GM12878 (cell line): ENCODE results near the gene CD2BP2. TPM values are rescaled to one million over a fixed set of nuclear protein-coding genes. Genes with fewer than 3 reads are reported as not detected.

ENCODE experiments used
- DPF2 ChIP-seq: fragments of 450-650 bp; IDR thresholded peaks from 2 replicates; pipeline ENCODE4 v1.6.1; 2017; ENCODE audit warnings: mild to moderate bottlenecking
- ESRRA ChIP-seq: IDR thresholded peaks from 2 replicates; pipeline ENCODE4 v1.6.1; 2012; ENCODE audit warnings: mild to moderate bottlenecking, low read length, improper control_type of control experiment
- FOXM1 ChIP-seq: IDR thresholded peaks from 2 replicates; pipeline ENCODE4 v1.6.1; 2012; ENCODE audit warnings: low read depth, mild to moderate bottlenecking, inconsistent platforms, low read length, moderate library complexity
- GABPA ChIP-seq: IDR thresholded peaks from 2 replicates; pipeline ENCODE4 v1.6.1; 2014; ENCODE audit warnings: antibody characterized with exemption, low read depth, mild to moderate bottlenecking, inconsistent platforms
- MEF2A ChIP-seq: IDR thresholded peaks from 2 replicates; pipeline ENCODE4 v1.6.1; 2011; ENCODE audit warnings: low read depth, mild to moderate bottlenecking, low read length, moderate library complexity; ENCODE audit not compliant: insufficient read depth
- MEF2B ChIP-seq: fragments of 450-650 bp; IDR thresholded peaks from 2 replicates; pipeline ENCODE4 v1.6.1; 2018; ENCODE audit warnings: mild to moderate bottlenecking, moderate library complexity; ENCODE audit not compliant: partially characterized antibody, poor library complexity, severe bottlenecking
- MTA3 ChIP-seq: IDR thresholded peaks from 2 replicates; pipeline ENCODE4 v1.6.1; 2012; ENCODE audit warnings: low read length, inconsistent platforms, borderline replicate concordance
- NFXL1 ChIP-seq: fragments of 450-650 bp; IDR thresholded peaks from 2 replicates; pipeline ENCODE4 v1.6.1; 2017; ENCODE audit warnings: antibody characterized with exemption, mild to moderate bottlenecking, borderline replicate concordance
- POLR2AphosphoS5 ChIP-seq: IDR thresholded peaks from 2 replicates; pipeline ENCODE4 v1.6.1; 2011; ENCODE audit warnings: mild to moderate bottlenecking, low read length, inconsistent platforms
- POU2F2 ChIP-seq: IDR thresholded peaks from 3 replicates; pipeline ENCODE4 v1.6.1; 2011; ENCODE audit warnings: low read depth, mild to moderate bottlenecking, low read length, borderline replicate concordance
- RCOR1 ChIP-seq: conservative IDR thresholded peaks from 2 replicates; pipeline ENCODE4 v1.6.1; 2012; ENCODE audit warnings: low read depth, low read length, improper control_type of control experiment
- RELA ChIP-seq: fragments of 450-650 bp; IDR thresholded peaks from 2 replicates; pipeline ENCODE4 v1.8.0; 2014; ENCODE audit warnings: borderline replicate concordance; ENCODE audit not compliant: partially characterized antibody
- SP1 ChIP-seq: IDR thresholded peaks from one replicate; pipeline ENCODE4 v1.6.1; 2011; ENCODE audit warnings: low read depth, low read length
- SREBF1 ChIP-seq: IDR thresholded peaks from 2 replicates; pipeline ENCODE4 v1.6.1; 2012; ENCODE audit warnings: mild to moderate bottlenecking, low read length
- SREBF2 ChIP-seq: IDR thresholded peaks from 2 replicates; pipeline ENCODE4 v1.6.1; 2012; ENCODE audit warnings: mild to moderate bottlenecking, low read length
- ZNF207 ChIP-seq: fragments of 450-650 bp; IDR thresholded peaks from 2 replicates; pipeline ENCODE4 v1.6.1; 2014; ENCODE audit warnings: antibody characterized with exemption, mild to moderate bottlenecking, borderline replicate concordance
- ZNF274 ChIP-seq: IDR thresholded peaks from one replicate; pipeline ENCODE4 v1.8.0; 2011; ENCODE audit not compliant: insufficient read length, insufficient read depth
- polyA plus RNA-seq, 11 experiments: library from polyadenylated mRNA; depleted of rRNA in 4 of 11; unstranded in 6 of 11; stranded (reverse) in 5 of 11; fragments of >200 nt; fragmentation: Nextera tagmentation in 4 of 11; fragmentation: Illumina TruSeq in 1 of 11; extraction: Ambion mirVana in 4 of 11; extraction: Trizol in 1 of 11; gene quantifications; 1 replicate in 1 of 11; 2 replicates in 10 of 11; pipeline versions ENCODE4 v1.2.1 to v1.2.3, GENCODE V29; 2011 to 2016; ENCODE audit warnings: inconsistent platforms in 2 of 11, missing spikeins in 2 of 11, low read depth in 1 of 11
- total RNA-seq, 4 experiments: library from RNA; depleted of rRNA in 3 of 4; stranded (reverse); fragments of >200 nt in 3 of 4; fragmentation: Illumina TruSeq in 1 of 4; extraction: Trizol in 1 of 4; gene quantifications; 2 replicates each; pipeline versions ENCODE4 v1.2.1 to v1.2.3, GENCODE V29; 2013 to 2021
- TF ChIP-seq, protein P1 (sequence below): fragments of 450-650 bp; IDR thresholded peaks from 2 replicates; pipeline ENCODE4 v1.6.1; 2018; ENCODE audit warnings: mild to moderate bottlenecking, low read depth, moderate library complexity; ENCODE audit not compliant: partially characterized antibody
- TF ChIP-seq, protein P2 (sequence below): fragments of 450-650 bp; IDR thresholded peaks from 2 replicates; pipeline ENCODE4 v1.6.1; 2017; ENCODE audit warnings: antibody characterized with exemption, mild to moderate bottlenecking, moderate library complexity
- TF ChIP-seq, protein P3 (sequence below): fragments of 450-650 bp; IDR thresholded peaks from 2 replicates; pipeline ENCODE4 v1.6.1; 2017; ENCODE audit warnings: mild to moderate bottlenecking, low read depth, inconsistent platforms; ENCODE audit not compliant: poor library complexity, severe bottlenecking
- TF ChIP-seq, protein P4 (sequence below): IDR thresholded peaks from 2 replicates; pipeline ENCODE4 v1.6.1; 2011; ENCODE audit warnings: borderline replicate concordance, low read depth, mild to moderate bottlenecking, moderate library complexity, mixed read lengths, low read length; ENCODE audit not compliant: insufficient read depth; ENCODE audit errors: extremely low read length

Gene CD2BP2
- total and polyA plus RNA-seq, 10 of the 15 experiments (the other 5 are each of a cell fraction or from before 2014, with no cell fraction given) = 3.3 to 47.9 (median 31.8) TPM

- TF ChIP-seq, protein P1, sequence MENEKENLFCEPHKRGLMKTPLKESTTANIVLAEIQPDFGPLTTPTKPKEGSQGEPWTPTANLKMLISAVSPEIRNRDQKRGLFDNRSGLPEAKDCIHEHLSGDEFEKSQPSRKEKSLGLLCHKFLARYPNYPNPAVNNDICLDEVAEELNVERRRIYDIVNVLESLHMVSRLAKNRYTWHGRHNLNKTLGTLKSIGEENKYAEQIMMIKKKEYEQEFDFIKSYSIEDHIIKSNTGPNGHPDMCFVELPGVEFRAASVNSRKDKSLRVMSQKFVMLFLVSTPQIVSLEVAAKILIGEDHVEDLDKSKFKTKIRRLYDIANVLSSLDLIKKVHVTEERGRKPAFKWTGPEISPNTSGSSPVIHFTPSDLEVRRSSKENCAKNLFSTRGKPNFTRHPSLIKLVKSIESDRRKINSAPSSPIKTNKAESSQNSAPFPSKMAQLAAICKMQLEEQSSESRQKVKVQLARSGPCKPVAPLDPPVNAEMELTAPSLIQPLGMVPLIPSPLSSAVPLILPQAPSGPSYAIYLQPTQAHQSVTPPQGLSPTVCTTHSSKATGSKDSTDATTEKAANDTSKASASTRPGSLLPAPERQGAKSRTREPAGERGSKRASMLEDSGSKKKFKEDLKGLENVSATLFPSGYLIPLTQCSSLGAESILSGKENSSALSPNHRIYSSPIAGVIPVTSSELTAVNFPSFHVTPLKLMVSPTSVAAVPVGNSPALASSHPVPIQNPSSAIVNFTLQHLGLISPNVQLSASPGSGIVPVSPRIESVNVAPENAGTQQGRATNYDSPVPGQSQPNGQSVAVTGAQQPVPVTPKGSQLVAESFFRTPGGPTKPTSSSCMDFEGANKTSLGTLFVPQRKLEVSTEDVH = no peak
- no peak for TF ChIP-seq MEF2B
- TF ChIP-seq, protein P2, sequence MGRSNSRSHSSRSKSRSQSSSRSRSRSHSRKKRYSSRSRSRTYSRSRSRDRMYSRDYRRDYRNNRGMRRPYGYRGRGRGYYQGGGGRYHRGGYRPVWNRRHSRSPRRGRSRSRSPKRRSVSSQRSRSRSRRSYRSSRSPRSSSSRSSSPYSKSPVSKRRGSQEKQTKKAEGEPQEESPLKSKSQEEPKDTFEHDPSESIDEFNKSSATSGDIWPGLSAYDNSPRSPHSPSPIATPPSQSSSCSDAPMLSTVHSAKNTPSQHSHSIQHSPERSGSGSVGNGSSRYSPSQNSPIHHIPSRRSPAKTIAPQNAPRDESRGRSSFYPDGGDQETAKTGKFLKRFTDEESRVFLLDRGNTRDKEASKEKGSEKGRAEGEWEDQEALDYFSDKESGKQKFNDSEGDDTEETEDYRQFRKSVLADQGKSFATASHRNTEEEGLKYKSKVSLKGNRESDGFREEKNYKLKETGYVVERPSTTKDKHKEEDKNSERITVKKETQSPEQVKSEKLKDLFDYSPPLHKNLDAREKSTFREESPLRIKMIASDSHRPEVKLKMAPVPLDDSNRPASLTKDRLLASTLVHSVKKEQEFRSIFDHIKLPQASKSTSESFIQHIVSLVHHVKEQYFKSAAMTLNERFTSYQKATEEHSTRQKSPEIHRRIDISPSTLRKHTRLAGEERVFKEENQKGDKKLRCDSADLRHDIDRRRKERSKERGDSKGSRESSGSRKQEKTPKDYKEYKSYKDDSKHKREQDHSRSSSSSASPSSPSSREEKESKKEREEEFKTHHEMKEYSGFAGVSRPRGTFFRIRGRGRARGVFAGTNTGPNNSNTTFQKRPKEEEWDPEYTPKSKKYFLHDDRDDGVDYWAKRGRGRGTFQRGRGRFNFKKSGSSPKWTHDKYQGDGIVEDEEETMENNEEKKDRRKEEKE = no peak
- no peak for TF ChIP-seq ESRRA
- TF ChIP-seq NFXL1 = no peak
- no peak for TF ChIP-seq MEF2A
- TF ChIP-seq, protein P3, sequence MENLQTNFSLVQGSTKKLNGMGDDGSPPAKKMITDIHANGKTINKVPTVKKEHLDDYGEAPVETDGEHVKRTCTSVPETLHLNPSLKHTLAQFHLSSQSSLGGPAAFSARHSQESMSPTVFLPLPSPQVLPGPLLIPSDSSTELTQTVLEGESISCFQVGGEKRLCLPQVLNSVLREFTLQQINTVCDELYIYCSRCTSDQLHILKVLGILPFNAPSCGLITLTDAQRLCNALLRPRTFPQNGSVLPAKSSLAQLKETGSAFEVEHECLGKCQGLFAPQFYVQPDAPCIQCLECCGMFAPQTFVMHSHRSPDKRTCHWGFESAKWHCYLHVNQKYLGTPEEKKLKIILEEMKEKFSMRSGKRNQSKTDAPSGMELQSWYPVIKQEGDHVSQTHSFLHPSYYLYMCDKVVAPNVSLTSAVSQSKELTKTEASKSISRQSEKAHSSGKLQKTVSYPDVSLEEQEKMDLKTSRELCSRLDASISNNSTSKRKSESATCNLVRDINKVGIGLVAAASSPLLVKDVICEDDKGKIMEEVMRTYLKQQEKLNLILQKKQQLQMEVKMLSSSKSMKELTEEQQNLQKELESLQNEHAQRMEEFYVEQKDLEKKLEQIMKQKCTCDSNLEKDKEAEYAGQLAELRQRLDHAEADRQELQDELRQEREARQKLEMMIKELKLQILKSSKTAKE = no peak
- TF ChIP-seq RCOR1 = no peak
- TF ChIP-seq RELA = no peak
- TF ChIP-seq ZNF207 = 0 out of 2 replicates have a peak, but pooled peaks have one; percentile 29
- peak; percentile 49; the same call in 1 of the 2 replicates for TF ChIP-seq POLR2AphosphoS5
- TF ChIP-seq, protein P4, sequence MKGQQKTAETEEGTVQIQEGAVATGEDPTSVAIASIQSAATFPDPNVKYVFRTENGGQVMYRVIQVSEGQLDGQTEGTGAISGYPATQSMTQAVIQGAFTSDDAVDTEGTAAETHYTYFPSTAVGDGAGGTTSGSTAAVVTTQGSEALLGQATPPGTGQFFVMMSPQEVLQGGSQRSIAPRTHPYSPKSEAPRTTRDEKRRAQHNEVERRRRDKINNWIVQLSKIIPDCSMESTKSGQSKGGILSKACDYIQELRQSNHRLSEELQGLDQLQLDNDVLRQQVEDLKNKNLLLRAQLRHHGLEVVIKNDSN = no peak
- TF ChIP-seq GABPA = no peak
- no peak for TF ChIP-seq SREBF2
- TF ChIP-seq FOXM1 = no peak
- TF ChIP-seq SP1 = no peak
- no peak for TF ChIP-seq DPF2
- no peak for TF ChIP-seq SREBF1
- no peak for TF ChIP-seq ZNF274
- no peak for TF ChIP-seq POU2F2
- no peak for TF ChIP-seq MTA3
Measured at GRCh38 chr16:30371248-30371816, 16.2 kb upstream of the CD2BP2 start (continued).
